ENCODE data around the gene TM4SF1. TPM values are rescaled to one million over a fixed set of nuclear protein-coding genes. Genes with fewer than 3 reads are reported as not detected.

Gene TM4SF1
- total and polyA plus RNA-seq, 2 experiments from 2014 or later = 0.10 to 0.74 TPM

DNA sequence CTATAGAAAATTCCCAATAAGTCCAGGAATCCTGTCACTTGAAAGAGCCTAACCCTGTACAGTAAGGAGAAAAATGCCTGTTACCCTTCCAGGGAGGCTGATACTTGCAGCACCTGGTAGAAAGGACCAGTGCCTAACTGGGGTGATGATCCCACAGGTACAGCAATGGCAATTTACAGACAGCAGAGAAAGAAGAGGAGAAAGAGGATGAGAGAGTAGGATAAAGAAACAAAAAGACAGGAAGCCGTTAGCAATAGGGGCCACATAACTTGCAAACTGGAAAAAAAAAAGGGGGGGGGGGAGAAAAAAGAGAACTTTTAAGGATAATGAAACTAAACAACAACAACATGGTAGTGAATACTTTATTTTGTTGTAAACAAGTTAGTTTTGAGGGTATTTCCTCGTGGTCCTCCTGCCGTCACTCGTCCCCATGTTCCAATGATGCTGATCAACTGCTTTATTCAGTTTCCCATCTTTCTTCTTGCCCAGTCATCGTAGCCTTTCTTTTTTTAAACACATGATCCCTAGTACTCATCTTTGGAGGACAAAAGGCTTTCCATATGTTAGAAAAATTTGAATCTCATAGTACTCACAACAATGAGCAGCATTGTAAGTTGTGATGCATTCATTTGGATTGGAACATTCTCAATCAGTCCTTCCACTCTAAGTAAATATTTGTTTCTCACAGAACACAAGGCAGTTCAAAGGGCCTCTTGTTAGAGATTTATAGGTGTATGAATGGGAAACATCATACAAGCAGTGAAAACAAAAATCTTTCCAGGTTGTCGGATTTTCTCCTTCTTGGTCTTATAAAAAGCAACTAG is 8.6 kb downstream of the TM4SF1 start:
- Histone ChIP-seq H3K79me2 (replicated peaks; ENCODE audit: insufficient read depth) (no peaks in the 10 kb centered on the region), H3K27ac (ENCODE audit: low read depth) (peak overlapping the region; percentile 94), H3K4me1 (ENCODE audit: insufficient read depth) (peaks cover 51% of the 10 kb centered on the region), H4K20me1 (replicated peaks; ENCODE audit: insufficient read depth) (no peaks in the 10 kb centered on the region), H3F3A (replicated peaks; ENCODE audit: low read depth) (no peaks in the 10 kb centered on the region), H2AFZ (peak overlapping the region; percentile 34; the same call in 1 of the 2 replicates), H3K36me3 (ENCODE audit: insufficient read depth) (no peaks in the 10 kb centered on the region), H3K4me2 (peak overlapping the region; percentile 40), H3K27me3 (ENCODE audit: insufficient read depth) (no peaks in the 10 kb centered on the region), H3K4me3 (no peak overlapping the region), H3K9me2 (ENCODE audit: insufficient read depth) (no peaks in the 10 kb centered on the region)
- Mint-ChIP-seq H3K4me1 (peaks cover 59% of the 10 kb centered on the region), H3K36me3 (ENCODE audit: low read depth) (no peaks in the 10 kb centered on the region), H3K4me3 (no peak overlapping the region), H3K27me3 (ENCODE audit: insufficient read depth, low read depth, poor library complexity) (peaks cover 4% of the 10 kb centered on the region), H3K9me3 (no peaks in the 10 kb centered on the region), H3K27ac (peak overlapping the region; percentile 98)
- ATAC-seq (no peak), DNase-seq (ENCODE audit: low spot score) (no peak)
- TF ChIP-seq NANOG (IDR thresholded peaks at IDR 0.05; ENCODE audit: borderline replicate concordance) (no peak), STAT1 (IDR thresholded peaks at IDR 0.05; ENCODE audit: unreplicated experiment) (no peak), CTCF (conservative IDR thresholded peaks at IDR 0.05; ENCODE audit: low read depth in 2 of 2) (no peak), EZH2phosphoT487 (IDR thresholded peaks at IDR 0.05; ENCODE audit: unreplicated experiment) (no peak), ZNF331 (CRISPR knock-in tag; IDR thresholded peaks at IDR 0.05; ENCODE audit: low read depth) (no peak), POLR2AphosphoS5 (IDR thresholded peaks at IDR 0.05; ENCODE audit: low read depth) (no peak), ETS1 (IDR thresholded peaks at IDR 0.05) (no peak)

DNA sequence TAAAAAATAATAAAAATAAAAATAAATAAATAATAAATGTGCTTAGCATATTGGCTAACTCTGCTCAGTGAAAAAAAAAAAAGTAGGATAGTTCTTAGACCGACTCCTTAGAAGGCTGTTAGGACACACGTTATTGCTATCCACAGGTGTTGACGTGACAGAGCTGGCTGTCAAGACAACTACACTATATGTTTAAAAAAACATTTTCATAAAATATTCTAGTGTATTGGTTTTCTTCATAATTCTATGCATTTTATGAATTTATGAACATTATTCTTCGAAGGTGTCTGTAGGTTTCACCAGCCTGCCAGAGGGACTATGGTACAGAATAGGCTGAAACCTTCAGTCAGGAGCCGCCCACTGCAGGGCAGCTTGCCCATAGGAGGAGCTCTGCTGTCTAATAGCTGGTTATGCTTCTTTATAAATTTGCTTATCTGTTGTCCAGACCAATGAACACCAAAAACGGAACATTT is 9.2 kb downstream of the TM4SF1 start:
- no peaks in the 10 kb centered on the region for H4K20me1 ChIP-seq (replicated peaks; ENCODE audit: insufficient read depth)
- peak overlapping the region; percentile 40; the same call in 1 of the 2 replicates for H3K4me2 ChIP-seq
- 0 out of 4 replicates have a peak, but pooled peaks have one; percentile 9 to 10 for TF ChIP-seq CTCF (conservative IDR thresholded peaks at IDR 0.05; ENCODE audit: low read depth in 2 of 2)
- TF ChIP-seq CREB1 (CRISPR knock-in tag; IDR thresholded peaks at IDR 0.05; ENCODE audit: low read depth) = no peak
- H3K4me3 Mint-ChIP-seq = no peak overlapping the region
- peaks cover 53% of the 10 kb centered on the region for H3K4me1 Mint-ChIP-seq
- H3K36me3 ChIP-seq (ENCODE audit: insufficient read depth) = no peaks in the 10 kb centered on the region
- no peaks in the 10 kb centered on the region for H3K9me2 ChIP-seq (ENCODE audit: insufficient read depth)
- H3K27ac ChIP-seq (ENCODE audit: low read depth) = peak overlapping the region; percentile 94; the same call in 1 of the 2 replicates
- H3K27ac Mint-ChIP-seq = no peak overlapping the region
- ATAC-seq (no peak), DNase-seq (ENCODE audit: low spot score) (no peak)
- no peaks in the 10 kb centered on the region for H3K27me3 ChIP-seq (ENCODE audit: insufficient read depth)
- H2AFZ ChIP-seq = no peak overlapping the region
- H3K79me2 ChIP-seq (replicated peaks; ENCODE audit: insufficient read depth) = no peaks in the 10 kb centered on the region
- no peaks in the 10 kb centered on the region for H3K36me3 Mint-ChIP-seq (ENCODE audit: low read depth)
- peaks cover 4% of the 10 kb centered on the region for H3K27me3 Mint-ChIP-seq (ENCODE audit: insufficient read depth, low read depth, poor library complexity)
- H3K4me3 ChIP-seq = no peak overlapping the region
- H3K9me3 Mint-ChIP-seq = no peaks in the 10 kb centered on the region
- no peaks in the 10 kb centered on the region for H3F3A ChIP-seq (replicated peaks; ENCODE audit: low read depth)
- peaks cover 51% of the 10 kb centered on the region for H3K4me1 ChIP-seq (ENCODE audit: insufficient read depth)
